ENCODE results near the gene TRIML2. TPM values are rescaled to one million over a fixed set of nuclear protein-coding genes. Genes with fewer than 3 reads are reported as not detected.
A peak's percentile ranks its signal among the peaks of the same experiment; 100 is the strongest.

TRIML2 gene
- total RNA-seq, 1 experiment from 2014 or later: 102 TPM

GRCh38 chr4:188147176-188147575 is 37.8 kb upstream of the TRIML2 start:
- Histone ChIP-seq H3K56ac (ENCODE audit: insufficient read length, low read depth, low read length) (no peak overlapping the region), H2BK20ac (ENCODE audit: low read depth, low read length, poor library complexity, severe bottlenecking) (no peak overlapping the region), H2BK5ac (ENCODE audit: insufficient read length, low read length) (no peak overlapping the region), H3K4ac (ENCODE audit: low read depth, low read length) (no peak overlapping the region), H3K4me1 (ENCODE audit: insufficient read depth, low read length) (no peaks in the 10 kb centered on the region; the same call in 1 of the 2 replicates), H2BK12ac (ENCODE audit: insufficient read length, low read depth, low read length) (no peak overlapping the region), H3K18ac (ENCODE audit: insufficient read length, low read depth, low read length) (no peak overlapping the region), H2BK120ac (ENCODE audit: low read depth, low read length, poor library complexity, severe bottlenecking) (no peak overlapping the region), H3K23ac (ENCODE audit: insufficient read length, low read depth, low read length) (no peak overlapping the region), H4K8ac (replicated peaks; ENCODE audit: insufficient read length, low read depth, low read length) (no peak overlapping the region), H3K79me2 (ENCODE audit: insufficient read depth, low read length) (no peaks in the 10 kb centered on the region), H2AK5ac (ENCODE audit: insufficient read length, low read length) (no peak overlapping the region), H3K23me2 (ENCODE audit: insufficient read length, low read depth, low read length, poor library complexity, severe bottlenecking) (no peaks in the 10 kb centered on the region), H4K20me1 (ENCODE audit: control insufficient read depth, insufficient read depth, insufficient read length) (no peaks in the 10 kb centered on the region), H3K14ac (ENCODE audit: insufficient read depth, low read length) (no peak overlapping the region), H3K27me3 (ENCODE audit: insufficient read depth, low read length) (no peaks in the 10 kb centered on the region), H4K5ac (ENCODE audit: insufficient read length, low read depth, low read length) (no peak overlapping the region), H2AFZ (ENCODE audit: low read length) (no peak overlapping the region), H3K27ac (ENCODE audit: insufficient read length, low read depth, low read length) (no peak overlapping the region), H2BK15ac (ENCODE audit: low read depth, low read length) (no peak overlapping the region), H3K9ac (ENCODE audit: extremely low read depth, insufficient read length, low read length) (no peak overlapping the region), H4K91ac (ENCODE audit: insufficient read length, low read depth, low read length) (no peak overlapping the region), H3K79me1 (ENCODE audit: insufficient read depth, low read depth, low read length, poor library complexity, severe bottlenecking) (no peaks in the 10 kb centered on the region), H3K9me3 (ENCODE audit: control insufficient read depth, low read depth, low read length) (no peaks in the 10 kb centered on the region), H3T11ph (ENCODE audit: low read length) (no peak overlapping the region), H3K4me2 (ENCODE audit: insufficient read depth, insufficient read length, low read length) (no peak overlapping the region)
- Mint-ChIP-seq H3K36me3 (ENCODE audit: insufficient read depth in 1 of 3, low read depth in 3 of 3) (peaks cover 0 to 7% (median 2%) of the 10 kb centered on the region in 3 experiments; a peak in 4 of 7 replicates), H3K4me3 (no peak overlapping the region), H3K27me3 (ENCODE audit: low read depth) (no peaks in the 10 kb centered on the region), H3K9me3 (peaks cover 8 to 10% of the 10 kb centered on the region in 2 experiments), H3K4me1 (peaks cover 2 to 9% of the 10 kb centered on the region in 2 experiments; a peak in 3 of 4 replicates), H3K27ac (peak overlapping the region in 1 of 3 experiments; percentile 77; a peak in 2 of 7 replicates)
- no CpG with 5 or more reads among the region's 11 CpGs for WGBS (ENCODE audit: extremely low coverage, insufficient read length, low lambda C conversion rate)
- no peak for TF ChIP-seq CTCF (conservative IDR thresholded peaks at IDR 0.05)
- no peak for DNase-seq
